Nephron (organoid): ENCODE measurements around the gene C1QTNF5.
A peak's percentile ranks its signal among the peaks of the same experiment; 100 is the strongest.

Source experiments
- H3K27ac Mint-ChIP-seq, 3 experiments: 2 replicates each; pipeline ENCODE4 v1.8.0; 2020; ENCODE audit warnings: mixed read lengths in 3 of 3, mild to moderate bottlenecking in 2 of 3, moderate library complexity in 1 of 3
- H3K27me3 Mint-ChIP-seq: 2 replicates; pipeline ENCODE4 v1.8.0; 2021; ENCODE audit warnings: low read depth, mild to moderate bottlenecking, moderate library complexity, mixed read lengths
- H3K36me3 Mint-ChIP-seq: 2 replicates; pipeline ENCODE4 v1.8.0; 2020; ENCODE audit warnings: low read depth, mixed read lengths
- H3K4me1 Mint-ChIP-seq: 2 replicates; pipeline ENCODE4 v1.8.0; 2020; ENCODE audit warnings: mixed read lengths
- H3K4me3 Mint-ChIP-seq, 3 experiments: 2 replicates each; pipeline ENCODE4 v1.8.0; 2020; ENCODE audit warnings: mild to moderate bottlenecking in 3 of 3, mixed read lengths in 3 of 3, moderate library complexity in 2 of 3
- H3K9me3 Mint-ChIP-seq: 2 replicates; pipeline ENCODE4 v1.8.0; 2020; ENCODE audit warnings: mixed read lengths
- TF ChIP-seq, protein P1 (sequence below), 3 experiments: fragments of 200-600 bp; sonication (generic); IDR thresholded peaks; one replicate each; pipeline ENCODE4 v1.5.0; 2021; ENCODE audit warnings: antibody characterized with exemption in 3 of 3; ENCODE audit not compliant: unreplicated experiment in 3 of 3

C1QTNF5 gene

DNA sequence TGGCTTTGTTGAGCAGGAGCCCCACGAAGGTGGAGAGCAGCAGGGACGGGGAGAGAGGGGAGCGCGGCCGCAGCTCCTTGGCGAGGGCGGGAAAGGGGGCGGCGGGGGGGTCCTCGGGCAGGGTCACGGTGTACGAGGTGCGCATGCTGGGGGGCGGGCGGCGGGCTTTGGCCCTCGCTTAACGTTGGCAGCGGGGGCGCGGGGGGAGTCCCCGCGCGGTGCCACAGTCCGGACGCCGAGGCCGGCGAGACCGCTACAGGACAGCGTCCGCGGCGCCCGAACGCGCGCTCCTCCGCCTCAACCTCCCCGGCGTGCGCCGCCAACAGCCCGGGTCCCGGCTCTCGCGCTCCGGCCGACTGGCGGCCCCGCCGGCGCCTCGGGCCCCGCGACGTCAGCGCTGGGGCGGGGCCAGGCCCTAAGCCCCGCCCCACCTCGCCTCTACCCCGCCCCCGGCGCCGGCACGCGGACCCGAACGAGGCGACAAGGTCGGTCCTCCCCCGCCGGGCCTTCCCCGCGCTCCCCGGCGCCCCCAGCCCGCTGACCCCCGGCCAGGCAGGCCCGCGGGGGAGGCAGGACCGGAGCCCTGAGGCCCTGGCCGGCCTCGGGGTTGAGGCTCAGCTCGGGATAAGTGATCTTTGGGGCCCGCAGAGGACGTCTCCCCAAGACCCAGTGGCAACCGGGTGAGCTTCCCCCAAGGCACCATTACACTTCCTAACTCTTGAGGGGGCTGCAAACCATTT lies 23.3 kb upstream of the C1QTNF5 start:
- TF ChIP-seq, protein P1, sequence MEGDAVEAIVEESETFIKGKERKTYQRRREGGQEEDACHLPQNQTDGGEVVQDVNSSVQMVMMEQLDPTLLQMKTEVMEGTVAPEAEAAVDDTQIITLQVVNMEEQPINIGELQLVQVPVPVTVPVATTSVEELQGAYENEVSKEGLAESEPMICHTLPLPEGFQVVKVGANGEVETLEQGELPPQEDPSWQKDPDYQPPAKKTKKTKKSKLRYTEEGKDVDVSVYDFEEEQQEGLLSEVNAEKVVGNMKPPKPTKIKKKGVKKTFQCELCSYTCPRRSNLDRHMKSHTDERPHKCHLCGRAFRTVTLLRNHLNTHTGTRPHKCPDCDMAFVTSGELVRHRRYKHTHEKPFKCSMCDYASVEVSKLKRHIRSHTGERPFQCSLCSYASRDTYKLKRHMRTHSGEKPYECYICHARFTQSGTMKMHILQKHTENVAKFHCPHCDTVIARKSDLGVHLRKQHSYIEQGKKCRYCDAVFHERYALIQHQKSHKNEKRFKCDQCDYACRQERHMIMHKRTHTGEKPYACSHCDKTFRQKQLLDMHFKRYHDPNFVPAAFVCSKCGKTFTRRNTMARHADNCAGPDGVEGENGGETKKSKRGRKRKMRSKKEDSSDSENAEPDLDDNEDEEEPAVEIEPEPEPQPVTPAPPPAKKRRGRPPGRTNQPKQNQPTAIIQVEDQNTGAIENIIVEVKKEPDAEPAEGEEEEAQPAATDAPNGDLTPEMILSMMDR (IDR thresholded peaks at IDR 0.05; ENCODE audit: unreplicated experiment in 3 of 3), result no peak
- H3K27me3 Mint-ChIP-seq, result peaks cover 32% of the 10 kb centered on the region
- peak overlapping the region; percentile 86 to 91 (median 90) for H3K4me3 Mint-ChIP-seq
- peak overlapping the region; percentile 30 to 84 (median 73) for H3K27ac Mint-ChIP-seq
- H3K36me3 Mint-ChIP-seq, result peaks cover 12% of the 10 kb centered on the region
- H3K4me1 Mint-ChIP-seq, result peaks cover 81% of the 10 kb centered on the region
- no peaks in the 10 kb centered on the region for H3K9me3 Mint-ChIP-seq

- H3K27ac Mint-ChIP-seq, result peak overlapping the region in 1 of 3 experiments; percentile 90
- H3K9me3 Mint-ChIP-seq, result no peaks in the 10 kb centered on the region
- TF ChIP-seq, protein P1 (IDR thresholded peaks at IDR 0.05; ENCODE audit: unreplicated experiment in 3 of 3), result no peak
- H3K27me3 Mint-ChIP-seq, result peaks cover 36% of the 10 kb centered on the region
- H3K36me3 Mint-ChIP-seq, result peaks cover 19% of the 10 kb centered on the region
- H3K4me3 Mint-ChIP-seq, result peak overlapping the region; percentile 77 to 87 (median 82)
- H3K4me1 Mint-ChIP-seq, result peaks cover 74% of the 10 kb centered on the region
Observed at GRCh38 chr11:119363081-119363850, 22.6 kb upstream of the C1QTNF5 start.

GRCh38 chr11:119362741-119363080 lies 22.0 kb upstream of the C1QTNF5 start:
- Mint-ChIP-seq H3K9me3 (no peaks in the 10 kb centered on the region), H3K27ac (peak overlapping the region; percentile 74 to 90 (median 83)), H3K27me3 (peaks cover 38% of the 10 kb centered on the region), H3K36me3 (peaks cover 22% of the 10 kb centered on the region), H3K4me1 (peaks cover 70% of the 10 kb centered on the region), H3K4me3 (peak overlapping the region; percentile 77 to 87 (median 82))
- TF ChIP-seq, protein P1 (IDR thresholded peaks at IDR 0.05; ENCODE audit: unreplicated experiment in 3 of 3), result no peak

DNA sequence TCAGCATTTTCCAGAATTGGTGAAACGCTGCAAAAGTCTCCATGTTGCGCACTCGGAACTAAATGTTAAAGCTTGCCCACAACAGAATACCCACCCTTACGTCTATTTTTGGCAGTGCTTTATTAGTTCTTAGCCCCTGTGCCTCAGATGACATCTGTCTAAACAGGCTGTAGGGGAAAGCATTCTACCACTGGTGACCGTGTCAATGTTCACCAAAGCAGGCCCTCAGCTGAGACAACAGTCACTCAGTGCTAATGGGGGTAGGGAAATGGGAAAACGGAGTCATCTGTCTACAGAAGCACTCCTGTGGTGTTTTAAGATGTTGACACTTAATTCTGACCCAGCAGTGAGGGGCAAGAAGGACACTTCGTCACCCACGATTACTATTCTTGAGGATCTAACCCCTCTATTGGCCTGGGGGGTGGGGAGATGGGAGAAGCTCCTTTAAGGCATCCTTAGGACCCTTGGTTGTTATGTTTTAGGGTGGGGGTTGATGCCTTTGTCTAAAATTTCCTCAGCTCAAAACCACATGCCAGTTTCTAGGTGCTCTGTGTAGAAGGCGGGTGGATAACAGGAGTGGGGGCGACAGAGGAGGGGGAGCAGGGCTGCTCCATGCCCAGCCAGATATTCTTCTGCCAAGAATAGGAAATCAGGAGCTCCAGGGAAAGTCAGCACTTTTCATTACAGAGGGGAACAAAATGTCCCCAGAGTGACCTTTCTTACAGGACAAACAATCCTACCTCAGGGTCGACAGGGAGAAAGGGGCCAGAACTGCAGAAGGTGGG lies 21.4 kb upstream of the C1QTNF5 start:
- peak overlapping the region; percentile 77 to 87 (median 82) for H3K4me3 Mint-ChIP-seq
- H3K27ac Mint-ChIP-seq, result peak overlapping the region; percentile 74 to 90 (median 83)
- peaks cover 70% of the 10 kb centered on the region for H3K4me1 Mint-ChIP-seq
- TF ChIP-seq, protein P1 (IDR thresholded peaks at IDR 0.05; ENCODE audit: unreplicated experiment in 3 of 3), result no peak
- no peaks in the 10 kb centered on the region for H3K9me3 Mint-ChIP-seq
- H3K36me3 Mint-ChIP-seq, result peaks cover 27% of the 10 kb centered on the region
- H3K27me3 Mint-ChIP-seq, result peaks cover 44% of the 10 kb centered on the region

DNA sequence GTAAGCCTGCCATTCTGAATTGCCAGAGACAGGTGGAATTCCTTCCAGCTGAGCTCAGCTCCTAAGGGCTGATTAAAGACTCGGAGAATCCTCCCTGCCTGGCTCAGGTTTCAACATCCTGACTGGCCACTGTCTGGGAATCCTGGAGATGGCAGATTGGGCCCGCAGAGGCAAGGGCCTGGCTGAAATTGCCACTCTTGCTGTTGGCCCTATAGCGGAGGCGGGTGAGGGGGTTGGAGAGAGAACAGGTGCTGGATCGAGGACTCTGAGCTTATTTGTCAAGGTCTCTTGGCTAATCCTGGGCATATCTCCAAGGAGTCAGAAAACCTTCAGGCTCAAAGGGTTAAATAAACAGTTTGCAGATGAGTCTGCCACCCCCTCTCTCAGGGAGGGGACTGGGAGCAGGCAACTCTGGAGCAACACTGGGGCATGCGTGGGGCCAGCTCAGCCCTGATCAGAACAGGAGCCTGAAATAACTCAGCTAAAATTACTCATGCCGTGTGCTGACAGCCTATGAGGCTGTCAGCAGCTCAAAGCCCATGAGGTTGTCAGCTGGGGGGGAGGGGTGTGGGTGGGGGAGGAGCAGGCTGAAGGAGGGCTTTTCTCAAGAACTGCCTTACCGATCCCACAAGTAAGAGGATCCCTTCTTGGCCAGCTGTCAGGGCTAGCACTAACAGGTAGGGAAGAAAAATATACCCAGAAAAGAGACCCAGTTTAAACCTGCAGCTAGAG lies 20.5 kb upstream of the C1QTNF5 start:
- TF ChIP-seq, protein P1 (IDR thresholded peaks at IDR 0.05; ENCODE audit: unreplicated experiment in 3 of 3), result no peak
- Mint-ChIP-seq H3K27ac (peak overlapping the region; percentile 74 to 90 (median 83)), H3K27me3 (peaks cover 47% of the 10 kb centered on the region), H3K4me1 (peaks cover 68% of the 10 kb centered on the region), H3K36me3 (peaks cover 31% of the 10 kb centered on the region), H3K9me3 (no peaks in the 10 kb centered on the region), H3K4me3 (peak overlapping the region; percentile 77 to 87 (median 82))
